Cardiac fibroblast (primary cell): ENCODE results near the gene ZDHHC5.
A peak's percentile ranks its signal among the peaks of the same experiment; 100 is the strongest.

ENCODE experiments used
- DNase-seq, 2 donors: peaks; one replicate each; pipeline versions ENCODE4 v3.0.0 to v3.0.0-alpha.2; 2010; ENCODE audit warnings: low read depth in 2 of 2
- H3K4me3 ChIP-seq, 2 donors: replicated peaks in 1 of 2; 1 replicate in 1 of 2; 2 replicates in 1 of 2; pipeline ENCODE4 v1.5.1; 2011; ENCODE audit warnings: low read depth in 2 of 2, low read length in 2 of 2, mild to moderate bottlenecking in 2 of 2, moderate library complexity in 1 of 2
- TF ChIP-seq, protein P1 (sequence below): IDR thresholded peaks from one replicate; pipeline ENCODE4 v1.5.1; 2011; ENCODE audit warnings: low read depth, mild to moderate bottlenecking, low read length, inconsistent platforms

The ZDHHC5 gene

DNA sequence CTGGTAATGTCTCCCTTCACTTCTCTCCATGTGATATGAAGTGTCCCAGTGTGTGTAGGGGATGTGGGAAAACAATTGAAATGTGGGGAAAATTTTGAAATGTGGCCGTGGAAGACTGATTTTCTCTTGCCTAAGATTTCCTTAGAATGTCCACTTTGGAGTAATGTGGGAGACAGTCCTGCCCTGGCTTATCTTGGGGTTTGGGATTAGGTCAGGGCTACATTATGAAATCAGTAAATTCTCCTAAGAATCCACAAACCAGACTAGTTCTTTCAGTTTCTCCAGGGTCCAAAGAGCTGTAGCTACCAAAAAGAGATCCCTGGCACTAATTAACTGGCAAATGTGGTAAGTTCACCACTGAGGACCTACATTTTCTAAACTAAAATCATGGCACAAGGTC lies 41.0 kb upstream of the ZDHHC5 start:
- TF ChIP-seq, protein P1, sequence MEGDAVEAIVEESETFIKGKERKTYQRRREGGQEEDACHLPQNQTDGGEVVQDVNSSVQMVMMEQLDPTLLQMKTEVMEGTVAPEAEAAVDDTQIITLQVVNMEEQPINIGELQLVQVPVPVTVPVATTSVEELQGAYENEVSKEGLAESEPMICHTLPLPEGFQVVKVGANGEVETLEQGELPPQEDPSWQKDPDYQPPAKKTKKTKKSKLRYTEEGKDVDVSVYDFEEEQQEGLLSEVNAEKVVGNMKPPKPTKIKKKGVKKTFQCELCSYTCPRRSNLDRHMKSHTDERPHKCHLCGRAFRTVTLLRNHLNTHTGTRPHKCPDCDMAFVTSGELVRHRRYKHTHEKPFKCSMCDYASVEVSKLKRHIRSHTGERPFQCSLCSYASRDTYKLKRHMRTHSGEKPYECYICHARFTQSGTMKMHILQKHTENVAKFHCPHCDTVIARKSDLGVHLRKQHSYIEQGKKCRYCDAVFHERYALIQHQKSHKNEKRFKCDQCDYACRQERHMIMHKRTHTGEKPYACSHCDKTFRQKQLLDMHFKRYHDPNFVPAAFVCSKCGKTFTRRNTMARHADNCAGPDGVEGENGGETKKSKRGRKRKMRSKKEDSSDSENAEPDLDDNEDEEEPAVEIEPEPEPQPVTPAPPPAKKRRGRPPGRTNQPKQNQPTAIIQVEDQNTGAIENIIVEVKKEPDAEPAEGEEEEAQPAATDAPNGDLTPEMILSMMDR = no peak
- no peak overlapping the region for H3K4me3 ChIP-seq
- no peak for DNase-seq

DNA sequence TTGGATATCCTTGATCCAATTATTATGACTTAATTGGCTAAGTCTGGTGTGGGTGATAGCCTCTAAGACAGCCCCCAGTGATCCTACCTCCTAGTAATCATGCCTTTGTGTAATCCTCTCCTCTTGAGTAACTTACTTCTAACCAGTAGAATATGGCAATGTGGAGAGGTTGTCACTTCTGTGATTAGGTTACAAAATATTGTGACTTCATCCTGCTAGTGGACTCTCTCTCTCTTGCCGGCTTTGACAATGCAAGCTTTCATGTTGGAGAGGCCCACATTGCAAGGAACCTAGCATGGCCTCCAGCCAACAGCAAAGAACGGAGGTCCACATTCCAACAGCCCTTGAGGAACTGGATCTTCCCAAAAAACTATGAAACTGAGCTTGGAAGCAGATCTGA lies 37.7 kb upstream of the ZDHHC5 start:
- TF ChIP-seq, protein P1 = no peak
- H3K4me3 ChIP-seq = no peak overlapping the region
- DNase-seq = no peak

DNA sequence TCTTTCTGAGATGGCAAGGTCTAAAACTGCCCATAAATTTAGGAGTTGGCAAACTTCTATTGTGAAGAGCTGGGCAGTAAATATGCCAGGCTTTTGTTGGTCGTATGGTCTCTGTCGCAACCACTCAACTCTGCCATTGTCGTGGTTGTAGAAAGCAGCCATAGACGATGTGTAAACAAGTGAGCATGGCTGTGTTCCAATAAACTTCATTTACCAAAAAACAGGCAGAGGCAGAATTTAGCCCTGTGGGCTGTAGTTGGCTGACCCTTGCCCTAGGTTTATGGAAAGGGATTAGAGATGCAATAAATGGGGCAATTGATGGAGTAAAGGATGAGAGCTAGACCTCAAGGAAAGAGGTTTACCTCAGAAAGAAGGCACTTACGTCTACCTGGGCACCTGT lies 35.8 kb upstream of the ZDHHC5 start:
- TF ChIP-seq, protein P1 = no peak
- DNase-seq = no peak
- no peak overlapping the region for H3K4me3 ChIP-seq

DNA sequence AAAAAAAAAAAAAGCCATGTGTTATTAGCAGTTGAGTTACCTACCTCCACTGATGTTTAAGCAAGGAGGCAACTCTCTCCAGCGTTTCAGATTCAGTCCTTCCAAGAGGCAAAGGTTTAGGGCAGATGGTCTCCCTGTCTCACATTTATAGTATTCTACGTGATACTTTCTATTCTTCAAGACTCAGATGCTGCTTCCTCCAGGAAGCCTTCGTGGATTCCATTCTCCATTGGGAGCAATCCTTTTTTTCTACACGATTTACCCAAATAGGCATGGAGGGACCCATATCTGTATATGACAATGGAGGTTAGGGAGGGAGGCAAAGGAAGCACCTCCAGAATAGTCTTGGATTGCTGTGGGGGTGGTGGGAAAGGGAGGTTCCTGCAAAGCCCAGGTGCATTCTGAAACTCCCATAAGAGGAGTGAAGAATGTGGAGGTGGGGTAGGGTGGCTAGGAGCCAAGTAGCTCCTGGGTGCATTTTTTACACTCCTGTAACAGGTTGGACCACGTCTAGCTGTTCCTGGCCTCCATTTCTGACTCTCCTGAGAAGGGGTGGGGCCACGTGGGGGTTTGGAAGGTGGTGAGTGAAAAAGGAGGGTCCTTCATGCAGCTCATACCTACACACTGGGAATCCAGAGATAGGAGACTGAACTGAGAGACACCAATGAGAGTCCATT lies 34.4 kb upstream of the ZDHHC5 start:
- TF ChIP-seq, protein P1 = no peak
- H3K4me3 ChIP-seq = no peak overlapping the region
- DNase-seq = no peak

DNA sequence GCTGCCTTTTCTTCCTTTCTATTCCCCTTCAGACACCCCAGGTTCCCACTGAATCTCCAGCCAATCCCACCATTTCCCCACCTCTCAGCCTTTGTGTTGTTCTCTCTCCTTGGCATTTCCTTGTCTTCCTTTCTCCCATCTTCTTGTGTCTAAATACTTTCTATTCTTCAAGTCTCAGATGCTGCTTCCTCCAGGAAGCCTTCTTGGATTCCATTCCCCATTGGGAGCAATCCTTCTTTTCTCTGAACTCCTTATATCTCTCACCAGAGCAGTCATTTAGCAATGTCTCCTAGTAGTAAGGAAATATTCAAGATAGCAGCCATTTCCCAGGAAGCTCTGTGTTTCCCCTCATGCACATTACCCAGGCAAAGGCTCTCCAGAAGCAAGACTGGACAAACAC lies 33.6 kb upstream of the ZDHHC5 start:
- DNase-seq = no peak
- no peak overlapping the region for H3K4me3 ChIP-seq
- TF ChIP-seq, protein P1 = no peak

DNA sequence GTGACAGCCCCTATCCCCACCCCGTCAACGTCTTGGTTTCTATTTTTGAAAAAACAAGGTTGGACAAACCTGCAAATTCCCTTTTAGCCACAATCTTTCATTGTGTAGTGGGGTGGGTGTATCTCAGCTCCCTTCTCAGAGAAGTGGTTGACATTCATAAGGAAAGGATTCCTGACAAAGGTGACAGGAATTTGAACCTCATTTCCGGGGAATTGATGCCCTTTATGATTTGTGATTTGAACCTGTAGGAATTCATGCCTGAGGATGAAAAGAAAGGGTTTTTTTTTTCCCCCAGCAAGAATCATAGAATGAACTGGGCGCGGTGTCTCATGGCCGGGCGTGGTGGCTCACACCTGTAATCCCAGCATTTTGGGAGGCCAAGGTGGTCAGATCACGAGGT lies 32.7 kb upstream of the ZDHHC5 start:
- no peak for DNase-seq
- TF ChIP-seq, protein P1 = no peak
- H3K4me3 ChIP-seq = no peak overlapping the region

DNA sequence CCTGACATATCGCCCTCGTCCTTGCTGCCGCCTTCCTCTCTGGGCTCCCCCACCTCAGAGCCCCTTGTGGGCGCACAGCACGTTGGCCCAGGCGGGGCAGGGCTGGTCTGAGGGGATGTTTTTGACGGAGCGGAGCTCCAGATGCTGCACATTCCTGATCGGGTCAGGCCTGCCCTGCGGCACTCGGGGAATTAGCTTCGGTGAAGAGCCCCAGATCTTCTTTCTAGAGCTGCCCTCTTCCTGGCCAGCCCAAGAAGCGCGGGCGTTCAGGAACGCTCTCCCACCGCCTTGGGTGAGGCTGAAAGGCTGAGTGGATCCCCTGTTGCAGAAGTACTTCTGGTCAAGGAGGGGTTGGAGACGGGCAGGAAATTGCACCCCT lies 30.3 kb upstream of the ZDHHC5 start:
- DNase-seq = no peak
- TF ChIP-seq, protein P1 = no peak
- peak overlapping the region; percentile 73 to 93 for H3K4me3 ChIP-seq
